Neural cell (in vitro differentiated cells): Measurements from ENCODE around the gene LMO2. TPM values are rescaled to one million over a fixed set of nuclear protein-coding genes. Genes with fewer than 3 reads are reported as not detected.

ENCODE experiments used
- H2AFZ ChIP-seq: fragments of 200-600, 300-800 bp; sonication (generic), shearing (Covaris generic); 2 replicates; pipeline ENCODE4 v1.6.0; 2014; ENCODE audit warnings: low read depth, mild to moderate bottlenecking, antibody characterized with exemption, low read length, moderate library complexity
- H3F3A ChIP-seq: fragments of 200-600 bp; shearing (Covaris generic); 2 replicates; pipeline ENCODE4 v1.6.1; 2016; ENCODE audit warnings: mild to moderate bottlenecking, moderate library complexity, mixed read lengths, antibody characterized with exemption, low read length; ENCODE audit not compliant: insufficient read depth, poor library complexity, severe bottlenecking
- H3K27ac ChIP-seq: fragments of 200-600, 300-800 bp; sonication (generic), shearing (Covaris generic); 2 replicates; pipeline ENCODE4 v1.5.1; 2014; ENCODE audit warnings: mild to moderate bottlenecking, low read length, moderate library complexity
- H3K27me3 ChIP-seq: fragments of 300-800, 200-600 bp; sonication (generic), shearing (Covaris generic); 2 replicates; pipeline ENCODE4 v1.6.0; 2014; ENCODE audit warnings: mild to moderate bottlenecking, low read depth, low read length, moderate library complexity; ENCODE audit not compliant: insufficient read depth
- H3K36me3 ChIP-seq: fragments of 300-800, 200-600 bp; sonication (generic), shearing (Covaris generic); 2 replicates; pipeline ENCODE4 v1.5.1; 2014; ENCODE audit warnings: mild to moderate bottlenecking, antibody characterized with exemption, low read length, moderate library complexity; ENCODE audit not compliant: insufficient read depth
- H3K4me2 ChIP-seq: fragments of 300-800, 200-600 bp; sonication (generic), shearing (Covaris generic); 2 replicates; pipeline ENCODE4 v1.6.0; 2014; ENCODE audit warnings: mild to moderate bottlenecking, low read length
- H3K4me3 ChIP-seq: fragments of 300-800, 200-600 bp; sonication (generic), shearing (Covaris generic); 2 replicates; pipeline ENCODE4 v1.5.1; 2014; ENCODE audit warnings: mild to moderate bottlenecking, low read length, moderate library complexity
- H3K79me2 ChIP-seq: fragments of 200-600 bp; shearing (Covaris generic); replicated peaks from 2 replicates; pipeline ENCODE4 v1.6.0; 2014; ENCODE audit warnings: mild to moderate bottlenecking, low read length, moderate library complexity; ENCODE audit not compliant: insufficient read depth
- H3K9ac ChIP-seq: fragments of 300-800, 200-600 bp; sonication (generic), shearing (Covaris generic); 2 replicates; pipeline ENCODE4 v1.6.1; 2016; ENCODE audit warnings: mild to moderate bottlenecking, low read length, mixed read lengths
- H3K9me2 ChIP-seq: fragments of 200-600 bp; shearing (Covaris generic); 2 replicates; pipeline ENCODE4 v1.6.1; 2016; ENCODE audit warnings: mild to moderate bottlenecking, low read length, mixed read lengths; ENCODE audit not compliant: insufficient read depth
- H3K9me3 ChIP-seq: fragments of 200-600, 300-800 bp; sonication (generic), shearing (Covaris generic); 2 replicates; pipeline ENCODE4 v1.6.1; 2016; ENCODE audit warnings: mild to moderate bottlenecking, mixed run types, low read length, moderate library complexity, mixed read lengths
- H4K20me1 ChIP-seq: fragments of 200-600 bp; shearing (Covaris generic); 2 replicates; pipeline ENCODE4 v1.6.1; 2016; ENCODE audit warnings: mild to moderate bottlenecking, mixed run types; ENCODE audit not compliant: insufficient read depth
- CTCF ChIP-seq: fragments of 450-650 bp; IDR thresholded peaks from 2 replicates; pipeline ENCODE4 v1.5.1; 2014; ENCODE audit warnings: antibody characterized with exemption, mild to moderate bottlenecking, moderate library complexity; ENCODE audit not compliant: poor library complexity, severe bottlenecking
- EP300 ChIP-seq: fragments of 450-650 bp; conservative IDR thresholded peaks from 2 replicates; pipeline ENCODE4 v1.6.1; 2014; ENCODE audit warnings: antibody characterized with exemption, mild to moderate bottlenecking, moderate library complexity; ENCODE audit not compliant: poor library complexity, severe bottlenecking
- EZH2 ChIP-seq: fragments of 200-600, 300-800 bp; shearing (Covaris generic), sonication (generic); IDR thresholded peaks from 2 replicates; pipeline ENCODE4 v1.6.1; 2014; ENCODE audit warnings: antibody characterized with exemption, low read length, borderline replicate concordance, mild to moderate bottlenecking; ENCODE audit not compliant: insufficient read depth, poor library complexity, severe bottlenecking
- MXI1 ChIP-seq: fragments of 450-650 bp; conservative IDR thresholded peaks from 2 replicates; pipeline ENCODE4 v1.6.1; 2014; ENCODE audit warnings: antibody characterized with exemption, mild to moderate bottlenecking; ENCODE audit not compliant: poor library complexity, severe bottlenecking
- POLR2AphosphoS5 ChIP-seq: IDR thresholded peaks from 2 replicates; pipeline ENCODE4 v1.6.1; 2012
- RAD21 ChIP-seq: fragments of 450-650 bp; conservative IDR thresholded peaks from 2 replicates; pipeline ENCODE4 v1.6.1; 2014; ENCODE audit warnings: antibody characterized with exemption, mild to moderate bottlenecking, moderate library complexity
- REST ChIP-seq: IDR thresholded peaks from 2 replicates; pipeline ENCODE4 v1.6.1; 2012; ENCODE audit warnings: borderline replicate concordance
- SMC3 ChIP-seq: fragments of 450-650 bp; conservative IDR thresholded peaks from 2 replicates; pipeline ENCODE4 v1.6.1; 2014; ENCODE audit warnings: antibody characterized with exemption, mild to moderate bottlenecking, moderate library complexity; ENCODE audit not compliant: poor library complexity
- TAF1 ChIP-seq: IDR thresholded peaks from 2 replicates; pipeline ENCODE4 v1.6.1; 2012; ENCODE audit warnings: low read depth
- polyA plus RNA-seq: library from polyadenylated mRNA; depleted of rRNA; stranded (reverse); fragments of >200 nt; gene quantifications from 2 replicates; pipeline ENCODE4 v1.2.3, GENCODE V29; 2014

Gene LMO2
- polyA plus RNA-seq, 1 donor from 2014 or later: 33.2 TPM

GRCh38 chr11:33881651-33882503 is 10.0 kb downstream of the LMO2 start:
- Histone ChIP-seq H4K20me1 (no peaks in the 10 kb centered on the region), H3K27ac (no peak overlapping the region), H2AFZ (no peak overlapping the region), H3K9ac (no peak overlapping the region), H3K79me2 (no peaks in the 10 kb centered on the region), H3K9me3 (no peaks in the 10 kb centered on the region), H3K36me3 (no peaks in the 10 kb centered on the region), H3K4me3 (no peak overlapping the region), H3K4me2 (no peak overlapping the region), H3K27me3 (no peaks in the 10 kb centered on the region), H3K9me2 (no peaks in the 10 kb centered on the region), H3F3A (no peaks in the 10 kb centered on the region)
- TF ChIP-seq REST (no peak), POLR2AphosphoS5 (no peak), RAD21 (no peak), SMC3 (no peak), TAF1 (no peak), MXI1 (no peak), EZH2 (no peak), EP300 (no peak), CTCF (no peak)

GRCh38 chr11:33880979-33881378 is 10.9 kb downstream of the LMO2 start:
- Histone ChIP-seq H2AFZ (no peak overlapping the region), H4K20me1 (no peaks in the 10 kb centered on the region), H3K4me3 (no peak overlapping the region), H3F3A (no peaks in the 10 kb centered on the region), H3K27me3 (no peaks in the 10 kb centered on the region), H3K9ac (no peak overlapping the region), H3K79me2 (no peaks in the 10 kb centered on the region), H3K36me3 (no peaks in the 10 kb centered on the region), H3K9me3 (no peaks in the 10 kb centered on the region), H3K4me2 (no peak overlapping the region), H3K9me2 (no peaks in the 10 kb centered on the region), H3K27ac (no peak overlapping the region)
- TF ChIP-seq TAF1: no peak
- no peak for TF ChIP-seq REST
- no peak for TF ChIP-seq CTCF
- TF ChIP-seq EZH2: no peak
- no peak for TF ChIP-seq POLR2AphosphoS5
- TF ChIP-seq MXI1: no peak
- no peak for TF ChIP-seq SMC3
- TF ChIP-seq EP300: no peak
- TF ChIP-seq RAD21: no peak
